Endometrium (tissue), 2 donors: Measurements from ENCODE around the gene CSPG4.
"Not testable (repeated sequence)": the region's sequence is repeated elsewhere in the genome, so short reads cannot be mapped to it uniquely, and the experiment has no call there.

Source experiments
- FAIRE-seq: peaks from 2 replicates; lab custom pipeline; 2012; peaks lifted over from hg19 to GRCh38; lab: Jason Lieb, UNC
- donor health status: control.
- donor health status: control.

The CSPG4 gene

DNA sequence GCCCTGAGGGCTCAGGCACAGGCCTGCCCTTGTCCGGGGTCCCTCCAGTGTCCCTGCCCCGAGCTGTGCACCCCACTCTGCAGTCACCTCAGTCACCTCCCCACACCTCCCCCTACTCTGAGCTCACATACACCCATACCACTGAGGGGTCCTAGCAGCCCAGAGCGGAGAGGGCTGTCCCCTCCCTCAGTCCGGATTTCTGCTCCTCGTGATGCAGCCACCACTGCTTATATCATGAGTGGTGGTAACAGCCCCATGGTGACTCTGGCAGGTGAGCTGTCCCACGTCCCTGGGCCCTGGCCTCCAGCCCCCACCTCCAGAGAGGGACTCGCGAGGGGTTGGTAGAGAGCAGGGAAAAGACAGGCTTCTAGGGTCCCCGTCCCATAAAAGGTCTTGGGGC, 8.0 kb downstream of the CSPG4 start:
- FAIRE-seq, result no peak

DNA sequence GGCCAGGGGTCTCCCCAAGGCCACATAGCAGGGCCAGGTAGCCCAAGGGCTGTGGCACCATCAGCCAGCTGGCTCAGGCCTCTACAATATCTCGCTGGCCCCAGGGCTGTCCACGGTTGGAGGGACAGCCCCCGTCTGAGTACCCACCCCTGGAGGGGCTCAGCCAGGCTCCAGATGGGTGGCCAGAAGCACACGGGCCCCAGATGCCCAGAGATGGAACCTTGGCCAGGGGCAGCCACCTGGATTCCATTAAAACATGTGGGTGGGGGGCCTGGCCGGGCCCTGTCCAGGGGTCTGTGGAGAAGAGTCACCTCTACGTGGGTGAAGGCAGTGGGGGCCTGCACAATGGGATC, 8.4 kb downstream of the CSPG4 start:
- no peak for FAIRE-seq

DNA sequence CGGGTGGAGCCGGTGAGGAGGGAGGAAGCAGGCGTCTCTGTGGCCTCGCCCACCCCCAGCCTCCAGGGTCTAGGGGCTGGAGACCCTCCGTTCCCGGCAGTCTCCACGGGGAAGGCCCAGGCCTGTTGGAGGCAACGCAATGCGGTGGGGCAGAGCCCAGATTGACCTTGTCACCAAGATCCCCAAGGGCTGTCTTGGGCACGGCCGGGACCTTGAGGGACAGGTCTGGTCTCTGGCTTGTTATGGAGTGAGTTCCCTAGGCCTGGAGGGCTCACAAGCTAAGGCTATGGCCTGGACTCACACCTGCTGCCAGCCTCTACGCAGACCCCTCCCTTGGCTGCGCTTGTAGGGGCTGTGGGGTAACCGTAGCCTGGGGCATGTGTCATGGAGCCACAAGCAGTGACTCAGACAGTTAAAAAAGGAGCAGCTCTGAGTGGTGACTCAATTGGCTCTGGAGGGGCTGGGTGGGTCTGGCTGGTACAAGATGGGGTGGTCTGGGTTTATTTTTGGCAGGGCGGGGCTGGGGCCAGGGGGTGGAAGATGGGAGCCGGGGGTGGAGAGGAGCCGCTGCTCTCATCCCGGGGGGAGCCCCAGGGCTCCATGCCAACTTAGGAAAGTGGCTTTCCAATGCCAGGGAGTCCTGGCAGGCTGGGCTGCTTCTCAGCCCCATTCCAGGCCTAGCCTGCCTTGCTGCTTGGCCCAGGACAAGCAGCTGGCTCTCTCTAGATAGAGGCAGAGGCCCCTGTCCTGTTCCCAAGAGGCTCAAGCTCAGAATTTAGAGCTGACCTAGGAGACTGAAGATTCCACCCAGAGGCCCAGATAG, 9.0 kb downstream of the CSPG4 start:
- FAIRE-seq, result not testable (repeated sequence)

DNA sequence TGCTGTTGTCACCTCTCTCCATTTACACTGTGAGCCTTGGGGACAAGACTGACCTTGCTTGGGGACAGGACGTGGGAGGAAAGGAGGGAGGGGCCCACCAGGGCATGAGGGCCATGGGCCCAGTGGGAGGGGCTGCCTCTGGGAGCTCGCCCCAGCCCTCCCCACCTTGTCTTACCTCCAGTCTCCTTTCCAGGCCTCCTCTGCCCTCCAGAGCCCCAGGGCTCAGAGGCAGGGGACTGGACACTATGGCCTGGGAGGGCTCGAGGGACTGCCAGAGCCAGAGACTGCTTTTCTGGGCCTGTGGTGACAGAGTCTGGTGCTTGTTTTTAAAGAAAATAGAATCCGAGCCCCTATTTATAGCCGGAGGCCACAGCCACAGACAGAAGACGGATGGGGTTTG, 10.2 kb downstream of the CSPG4 start:
- no peak for FAIRE-seq

DNA sequence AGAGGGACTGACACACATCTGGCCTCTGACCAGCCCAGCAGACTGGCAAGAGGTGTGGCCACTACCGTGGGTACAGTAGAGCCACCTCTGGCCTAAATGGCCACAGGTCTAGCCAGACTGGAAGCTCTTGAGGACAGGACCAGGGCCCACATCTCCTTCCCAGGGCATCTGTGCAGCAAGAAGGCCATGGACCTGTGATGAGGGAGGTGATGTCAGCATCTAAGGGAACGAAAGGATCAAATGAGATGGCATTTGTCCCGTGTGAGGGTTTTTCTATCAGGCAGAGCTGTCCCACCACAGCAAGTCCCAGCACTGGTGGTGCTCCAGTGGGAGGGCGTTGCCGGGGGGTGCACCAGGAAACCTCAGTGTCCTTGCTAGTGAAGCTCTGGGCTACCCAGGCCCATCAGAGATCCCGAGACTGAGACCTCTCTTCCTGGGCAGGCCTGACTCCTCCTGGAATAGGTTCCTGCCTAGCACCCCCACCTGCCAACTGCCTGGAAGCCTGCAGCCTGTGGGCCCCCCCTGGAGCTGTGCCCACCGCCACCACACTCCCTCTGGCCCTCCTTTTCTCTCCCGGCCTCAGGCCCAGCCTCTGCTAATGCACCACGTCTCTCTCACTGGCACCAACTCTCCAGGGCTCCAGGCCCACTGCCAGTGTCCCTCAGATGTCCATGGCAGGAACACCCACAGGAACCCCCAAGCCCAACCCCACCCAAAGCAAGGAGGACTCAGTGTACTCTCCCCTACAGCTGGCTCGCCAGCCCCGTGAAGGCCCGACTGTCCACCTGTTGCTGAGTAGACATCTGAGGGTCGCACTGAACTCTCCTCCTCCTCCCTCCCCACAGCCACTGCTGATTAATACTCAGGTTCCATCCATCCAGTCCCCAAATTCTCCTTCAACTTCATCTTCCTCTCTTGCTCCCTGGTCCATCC, 11.3 kb downstream of the CSPG4 start:
- not testable (repeated sequence) for FAIRE-seq

DNA sequence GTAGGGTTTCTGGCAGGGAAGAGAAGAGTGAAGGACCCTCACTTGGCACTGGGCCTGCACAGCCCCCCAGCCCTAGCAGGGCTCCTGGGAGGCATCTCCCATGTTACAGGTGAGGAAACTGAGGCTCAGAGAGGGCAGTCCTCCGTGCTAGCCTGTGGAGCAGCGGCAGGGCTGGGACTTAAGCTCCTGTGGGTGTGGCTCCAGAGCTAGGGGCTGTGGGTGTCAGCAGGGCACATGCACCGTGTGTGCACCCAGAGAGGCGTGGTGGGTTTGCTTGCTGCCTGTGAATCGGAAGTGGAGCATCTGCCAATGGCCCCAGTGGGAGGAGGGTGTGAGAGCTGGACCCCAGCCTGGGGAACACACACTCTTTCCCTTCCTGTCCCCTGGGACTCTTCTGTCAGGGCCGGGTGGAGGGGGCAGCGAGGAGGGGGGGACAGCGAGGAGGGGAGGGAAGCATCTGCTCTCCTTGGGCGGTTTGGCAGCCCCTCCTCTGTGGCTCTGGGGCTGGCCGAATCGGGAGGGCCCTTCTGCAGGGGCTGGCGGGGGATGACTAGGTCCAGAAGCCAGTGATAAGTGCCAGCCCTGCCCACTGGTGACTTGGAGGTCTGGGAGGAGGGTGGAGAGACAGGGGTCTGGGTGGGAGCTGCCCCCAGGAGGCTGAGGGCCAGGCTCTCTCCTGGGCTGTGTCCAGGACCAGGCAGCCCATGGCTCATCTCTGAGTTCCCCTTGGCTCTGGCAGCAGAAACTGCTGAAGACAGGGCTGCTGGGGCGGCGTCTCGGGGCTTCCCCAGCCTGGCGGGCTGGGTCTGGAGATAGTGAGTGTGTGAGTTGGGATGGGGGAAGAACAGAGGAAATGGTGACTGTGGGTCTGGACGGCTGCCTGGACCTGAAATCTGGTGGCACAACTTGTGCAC, 12.4 kb downstream of the CSPG4 start:
- FAIRE-seq, result not testable (repeated sequence)

DNA sequence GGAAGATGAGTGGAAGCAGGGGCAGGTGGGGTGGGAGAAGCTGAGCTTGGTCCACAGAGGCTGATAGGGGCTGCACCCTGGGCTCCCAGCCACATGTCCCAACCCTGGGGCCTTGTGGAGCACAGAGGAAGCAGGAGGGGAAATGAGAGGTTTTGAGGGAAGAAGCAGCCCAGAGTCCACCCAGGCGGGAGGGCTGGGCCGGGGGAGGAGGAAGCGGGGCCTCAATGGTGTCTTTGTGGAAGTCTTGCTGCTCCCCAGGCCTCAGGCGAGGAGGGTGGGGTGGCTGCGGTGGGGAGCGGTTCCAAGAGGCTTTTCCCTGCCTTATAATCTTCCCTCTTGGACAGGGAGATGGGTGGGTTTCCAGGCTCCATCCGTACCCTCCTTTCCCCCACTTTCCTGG, 13.1 kb downstream of the CSPG4 start:
- FAIRE-seq, result not testable (repeated sequence)

DNA sequence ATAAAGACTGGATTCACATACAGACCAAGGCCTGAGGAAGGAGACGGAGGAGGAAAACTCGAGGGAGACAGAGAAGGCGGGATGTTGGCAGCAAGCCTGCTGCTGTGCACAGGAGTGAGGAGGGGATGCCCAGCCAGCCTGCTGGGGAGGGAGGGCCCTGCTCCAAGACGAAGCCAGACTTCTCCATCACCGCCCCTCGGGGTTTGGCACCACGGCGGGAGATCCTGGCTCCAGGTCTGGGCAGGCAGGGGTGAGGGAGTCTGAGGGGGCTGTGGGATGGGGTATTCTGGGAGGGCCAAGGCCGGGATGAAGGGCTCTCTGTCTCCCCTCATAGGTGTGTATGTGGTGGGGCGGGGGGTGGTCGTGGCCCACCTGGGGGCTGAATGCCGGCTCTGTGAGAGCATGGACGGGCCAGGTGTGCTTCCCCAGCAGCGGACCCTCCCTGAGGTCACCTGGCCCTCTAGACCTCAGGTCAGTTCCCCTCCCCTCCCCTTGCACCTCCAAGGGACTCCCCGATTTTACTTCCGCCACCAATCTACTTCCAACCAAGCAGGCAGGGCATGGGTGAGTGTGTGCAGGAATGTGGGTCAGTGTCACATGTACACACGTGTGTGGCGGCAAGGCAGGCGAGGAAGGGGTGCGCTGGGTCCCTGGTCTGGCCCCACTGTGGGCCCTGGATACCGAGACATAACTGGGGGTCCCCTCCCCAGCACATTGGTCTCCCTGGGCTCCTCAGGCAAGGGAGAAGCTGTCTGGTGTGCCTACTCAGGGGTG, 14.5 kb downstream of the CSPG4 start:
- not testable (repeated sequence) for FAIRE-seq

DNA sequence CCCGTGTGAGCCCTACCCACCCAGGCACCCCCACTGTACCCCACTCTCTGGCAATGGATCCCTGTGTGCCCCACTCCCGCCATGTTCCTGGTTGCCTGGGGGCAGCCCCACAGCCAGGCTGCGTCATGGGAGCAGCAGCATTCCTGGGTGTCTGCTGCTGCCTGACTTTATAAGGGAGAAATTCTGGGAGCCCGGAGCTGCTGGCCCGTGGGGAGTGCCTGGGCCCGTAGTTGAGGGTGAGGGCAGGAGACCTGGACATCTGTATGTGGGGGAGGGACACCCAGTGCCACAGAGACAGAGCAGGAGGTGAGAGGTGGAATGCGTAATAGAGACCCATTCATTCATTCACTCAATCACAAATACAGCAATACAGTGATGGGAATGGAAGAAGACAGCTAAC, 15.1 kb downstream of the CSPG4 start:
- FAIRE-seq, result no peak

DNA sequence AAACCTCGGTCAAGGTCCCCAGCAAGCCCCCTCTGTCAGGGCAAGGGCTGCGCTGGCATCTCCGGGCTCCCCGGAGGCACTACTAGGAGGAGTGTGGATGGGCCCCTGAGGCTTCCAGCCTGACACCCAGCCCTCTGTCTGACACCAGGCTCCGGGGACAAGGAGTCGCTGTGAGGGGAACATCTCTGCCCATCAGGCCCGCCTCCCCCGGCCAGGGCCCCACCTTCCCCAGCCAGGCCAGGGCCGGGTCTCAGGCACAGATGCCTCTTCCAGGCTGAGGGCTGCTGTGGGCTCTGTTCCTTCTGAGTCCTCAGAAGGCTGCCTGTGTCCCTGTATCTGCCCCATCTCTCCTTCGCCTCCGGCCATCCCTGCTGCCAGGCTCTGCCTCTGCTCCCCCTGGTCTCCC, 15.8 kb downstream of the CSPG4 start:
- no peak for FAIRE-seq

DNA sequence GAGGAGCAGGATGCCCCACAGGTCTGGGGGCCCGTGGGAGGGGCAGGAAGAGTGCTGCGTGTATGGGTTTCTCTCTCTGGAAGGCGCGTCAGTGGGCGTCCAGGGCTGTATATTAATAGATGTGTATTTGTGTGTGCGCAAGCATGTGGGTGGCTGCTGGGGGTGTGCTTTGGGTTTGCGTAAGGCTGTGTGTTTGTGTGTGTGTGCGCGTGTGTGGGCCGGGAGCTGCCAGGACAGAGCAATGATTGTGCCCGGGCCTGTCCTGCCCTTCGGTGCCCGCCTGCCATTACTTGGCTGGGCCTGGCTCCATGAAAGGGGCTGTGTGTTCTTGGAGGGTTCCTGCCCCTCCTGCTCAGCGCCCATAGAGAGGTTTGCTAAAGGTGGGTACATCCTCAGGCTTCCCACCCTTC, 16.3 kb downstream of the CSPG4 start:
- FAIRE-seq, result no peak

DNA sequence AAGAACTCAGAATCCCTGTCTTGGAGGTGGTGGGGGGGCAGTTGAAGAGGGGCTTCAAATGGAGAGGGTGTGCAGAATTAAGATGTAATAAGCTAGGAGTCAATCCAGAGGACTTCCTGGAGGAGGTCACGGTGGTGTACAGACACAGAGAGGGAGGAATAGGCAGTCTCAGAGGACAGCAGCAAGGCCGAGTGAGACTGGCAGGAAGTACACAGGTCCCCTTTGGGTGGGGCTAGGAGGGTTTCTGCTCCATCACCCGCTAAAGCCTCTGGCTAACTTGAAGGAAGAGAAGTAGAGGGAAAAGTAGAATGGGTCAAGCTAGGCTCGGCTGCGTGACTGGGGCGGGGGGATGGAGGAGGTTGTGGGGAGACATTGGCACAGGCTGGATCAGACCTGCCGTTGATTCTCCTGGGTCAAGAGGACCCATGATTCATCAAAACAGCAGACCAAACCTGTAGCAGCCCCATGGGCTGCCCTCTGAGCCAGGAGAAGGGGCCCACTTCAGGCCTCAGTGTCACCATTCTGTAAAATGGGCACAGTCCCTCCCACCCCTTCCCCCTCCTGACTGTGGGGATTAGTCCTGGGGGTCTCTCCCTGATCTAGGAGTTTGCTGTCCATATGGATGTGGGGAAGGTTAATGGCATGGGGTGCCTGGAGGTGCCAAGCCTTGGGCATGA, 16.9 kb downstream of the CSPG4 start:
- FAIRE-seq, result no peak

DNA sequence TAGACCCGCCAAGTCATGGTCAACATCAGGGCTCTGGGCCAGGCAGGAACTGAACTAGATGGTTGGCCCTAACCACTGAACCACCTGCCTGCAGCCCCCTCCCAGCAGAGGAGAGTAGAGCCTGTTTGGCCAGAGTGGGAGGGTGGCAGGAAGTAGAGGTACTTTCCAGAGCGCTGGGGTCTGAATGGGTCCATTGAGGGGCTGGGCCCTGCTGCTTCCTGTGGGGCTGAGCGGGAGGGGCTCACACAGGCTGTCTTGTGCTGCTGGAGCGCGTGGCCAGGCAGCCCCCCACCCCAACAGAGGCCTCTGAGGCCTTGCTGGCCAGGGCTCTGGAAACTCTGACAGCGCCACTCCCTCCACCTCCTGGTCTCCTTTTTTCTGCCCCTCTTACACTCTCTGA, 17.4 kb downstream of the CSPG4 start:
- FAIRE-seq, result no peak

DNA sequence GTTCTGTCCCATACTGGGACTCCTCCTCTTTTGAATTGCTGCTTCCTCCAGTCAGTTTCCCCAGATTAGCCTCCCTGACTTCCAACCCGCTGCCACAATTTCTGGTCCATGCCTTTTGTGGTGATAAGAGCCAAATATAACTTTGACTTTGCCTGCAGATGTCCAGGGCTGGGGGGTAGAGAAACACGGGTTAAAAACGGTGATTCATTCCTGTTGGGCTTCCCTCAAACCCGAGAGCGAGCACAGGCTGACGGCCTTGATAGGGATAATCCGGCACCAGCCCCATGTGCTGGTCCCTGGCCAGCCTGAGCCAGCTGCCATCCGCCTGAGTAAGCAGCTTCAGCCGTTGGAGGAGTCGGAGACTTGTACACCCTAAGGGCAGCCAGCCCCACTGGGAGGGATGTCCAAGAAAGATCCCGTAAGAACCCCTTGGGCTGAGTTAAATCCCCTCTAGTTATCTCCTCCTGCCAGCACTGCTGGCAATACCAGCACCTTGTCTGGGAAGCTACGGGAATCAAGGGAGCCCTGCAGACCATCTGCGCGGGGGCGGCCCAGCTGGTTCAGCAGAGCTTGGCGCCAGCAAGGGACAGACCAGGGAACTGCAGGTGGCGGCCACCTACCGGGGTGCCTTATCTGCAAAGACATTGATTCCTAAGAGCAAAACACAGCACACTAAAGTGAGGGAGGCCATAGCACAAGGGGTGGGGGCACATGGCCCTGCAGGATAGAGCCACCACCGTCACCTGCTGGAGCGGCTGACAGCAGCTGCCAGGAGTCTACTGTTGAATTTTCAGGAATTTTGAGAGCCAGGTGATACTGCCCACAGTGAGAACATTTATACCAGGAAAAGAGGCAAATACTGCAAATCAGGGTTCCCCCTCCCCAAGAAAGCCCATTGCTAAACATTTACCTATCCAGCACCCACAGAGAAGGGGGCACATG, 18.1 kb downstream of the CSPG4 start:
- no peak for FAIRE-seq

DNA sequence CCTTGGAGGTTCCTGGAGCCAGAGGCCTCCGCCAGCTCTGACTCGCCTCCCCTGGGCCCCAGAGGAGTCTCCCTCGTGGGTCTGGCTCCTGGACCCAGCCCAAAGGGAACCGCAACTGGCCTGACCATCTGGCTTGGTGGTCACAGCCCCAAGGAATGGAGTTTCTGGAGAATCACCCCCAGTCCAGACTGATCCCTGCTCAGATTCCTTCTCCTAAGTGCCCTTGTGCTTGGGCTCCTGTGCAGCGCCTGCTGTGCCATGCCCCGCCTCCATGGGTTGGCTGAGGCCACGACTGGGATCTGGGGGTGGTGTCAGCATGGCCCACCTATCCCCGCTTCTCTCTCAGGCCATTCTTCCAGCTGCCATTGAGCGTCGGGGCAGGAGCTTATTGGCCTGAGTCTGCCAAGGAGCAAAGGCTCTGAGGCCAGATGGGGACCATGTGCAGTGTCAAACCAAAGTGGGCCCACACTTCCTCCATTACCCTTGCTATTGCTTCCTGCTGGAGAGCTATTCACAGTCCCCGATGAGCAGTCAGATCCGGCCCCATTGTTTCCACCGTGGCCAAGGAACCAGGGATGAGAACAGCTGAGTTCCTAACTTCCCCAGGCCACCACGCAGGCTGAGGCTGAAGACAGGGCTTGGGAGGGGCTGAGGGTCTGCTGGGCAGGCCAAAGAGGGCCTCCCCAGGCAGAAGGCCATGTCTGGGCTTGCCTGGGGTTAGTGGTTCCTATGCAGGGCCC, 19.0 kb downstream of the CSPG4 start:
- no peak for FAIRE-seq

DNA sequence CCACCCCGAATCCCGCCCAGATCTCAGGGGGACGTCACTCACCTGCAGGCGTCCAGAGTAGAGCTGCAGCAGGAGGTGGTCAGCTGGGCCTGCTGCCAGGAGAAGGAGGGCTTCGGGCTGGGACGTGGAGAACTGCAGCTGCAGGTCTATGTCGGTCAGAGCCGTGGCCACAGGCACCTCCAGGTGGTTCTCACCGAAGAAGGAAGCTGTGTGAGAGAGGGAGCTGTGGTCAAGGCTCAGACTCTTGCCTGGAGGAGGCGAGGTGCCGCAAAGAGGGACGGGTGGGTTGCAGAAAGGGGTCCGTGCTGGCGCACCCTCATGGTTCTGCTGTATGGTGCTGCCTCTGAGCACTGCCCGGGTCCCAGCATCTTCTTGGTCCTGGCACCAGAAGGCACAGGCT, 19.6 kb downstream of the CSPG4 start:
- not testable (repeated sequence) for FAIRE-seq

DNA sequence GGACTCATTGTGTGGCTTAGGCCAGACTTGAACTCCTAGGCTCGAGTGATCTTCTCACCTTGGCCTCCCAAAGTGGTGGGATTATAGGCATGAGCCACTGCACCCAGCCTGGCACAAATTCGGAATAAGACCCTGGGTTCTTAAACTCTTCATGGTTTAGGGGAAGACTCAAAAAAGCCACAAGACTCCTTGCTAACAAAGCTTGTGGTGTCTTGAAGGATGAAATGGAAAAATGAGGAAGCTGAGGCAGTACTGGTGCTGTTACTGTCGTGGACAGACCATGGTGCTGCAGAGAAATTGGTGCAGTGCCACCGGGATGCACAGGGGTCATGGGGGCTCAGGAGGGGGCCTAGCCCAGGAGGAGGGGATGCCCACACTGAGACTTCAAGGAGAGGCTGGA, 20.3 kb downstream of the CSPG4 start:
- FAIRE-seq, result not testable (repeated sequence)

DNA sequence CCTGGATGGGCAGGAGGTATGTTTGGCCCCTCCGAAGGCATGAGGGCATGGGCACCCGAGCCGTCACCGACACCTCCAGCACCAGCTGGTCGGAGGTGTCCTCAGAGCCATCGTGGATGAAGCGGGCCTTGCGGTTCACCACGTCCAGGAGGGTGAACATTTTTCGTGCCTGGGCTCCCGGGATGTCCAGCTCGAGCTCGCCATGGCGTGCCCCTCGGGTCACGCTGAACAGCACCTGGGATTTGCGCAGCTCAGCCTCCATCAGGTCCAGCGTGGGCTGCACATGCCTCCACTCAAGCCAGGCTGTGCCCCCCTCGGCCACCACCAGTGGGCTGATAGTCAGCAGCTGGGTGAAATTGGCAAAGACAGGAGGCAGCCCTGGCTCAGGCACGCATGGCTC, 23.2 kb downstream of the CSPG4 start:
- FAIRE-seq, result not testable (repeated sequence)

DNA sequence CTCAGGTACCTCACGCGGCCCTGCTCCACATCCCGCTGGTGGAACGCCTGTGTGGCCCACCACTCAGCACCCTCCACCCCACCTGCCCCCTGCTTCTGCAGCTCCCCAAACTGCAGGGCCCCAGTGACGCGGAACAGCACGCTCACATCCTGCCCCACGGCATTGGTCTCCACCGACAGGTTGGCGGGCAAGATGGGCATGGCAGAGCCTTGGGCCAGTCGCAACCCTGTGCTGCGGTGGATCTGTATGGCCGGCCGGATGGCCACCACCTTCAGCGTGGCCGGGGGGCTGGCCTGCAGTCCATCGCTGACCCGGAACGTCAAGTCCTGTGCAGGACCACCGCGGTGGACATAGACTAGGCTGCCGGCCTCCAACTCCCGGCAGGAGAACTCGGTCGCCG, 23.8 kb downstream of the CSPG4 start:
- FAIRE-seq, result no peak
